Uterus (tissue), 2 donors: ENCODE measurements around the gene EGFL8.

Source experiments
- POLR2A ChIP-seq, 2 donors: fragments of 450-650 bp; IDR thresholded peaks; one replicate each; pipeline ENCODE4 v1.6.1; 2016; ENCODE audit warnings: antibody characterized with exemption in 2 of 2, mild to moderate bottlenecking in 1 of 2, moderate library complexity in 1 of 2
- TF ChIP-seq, protein P1 (sequence below), 4 experiments: fragments of 200-600 bp in 2 of 4; fragments of 450-650 bp in 2 of 4; sonication (generic) in 2 of 4; IDR thresholded peaks; one replicate each; pipeline ENCODE4 v1.5.1; 2016 to 2019; ENCODE audit warnings: antibody characterized with exemption in 4 of 4, mild to moderate bottlenecking in 2 of 4, moderate library complexity in 1 of 4

- TF ChIP-seq, protein P1, sequence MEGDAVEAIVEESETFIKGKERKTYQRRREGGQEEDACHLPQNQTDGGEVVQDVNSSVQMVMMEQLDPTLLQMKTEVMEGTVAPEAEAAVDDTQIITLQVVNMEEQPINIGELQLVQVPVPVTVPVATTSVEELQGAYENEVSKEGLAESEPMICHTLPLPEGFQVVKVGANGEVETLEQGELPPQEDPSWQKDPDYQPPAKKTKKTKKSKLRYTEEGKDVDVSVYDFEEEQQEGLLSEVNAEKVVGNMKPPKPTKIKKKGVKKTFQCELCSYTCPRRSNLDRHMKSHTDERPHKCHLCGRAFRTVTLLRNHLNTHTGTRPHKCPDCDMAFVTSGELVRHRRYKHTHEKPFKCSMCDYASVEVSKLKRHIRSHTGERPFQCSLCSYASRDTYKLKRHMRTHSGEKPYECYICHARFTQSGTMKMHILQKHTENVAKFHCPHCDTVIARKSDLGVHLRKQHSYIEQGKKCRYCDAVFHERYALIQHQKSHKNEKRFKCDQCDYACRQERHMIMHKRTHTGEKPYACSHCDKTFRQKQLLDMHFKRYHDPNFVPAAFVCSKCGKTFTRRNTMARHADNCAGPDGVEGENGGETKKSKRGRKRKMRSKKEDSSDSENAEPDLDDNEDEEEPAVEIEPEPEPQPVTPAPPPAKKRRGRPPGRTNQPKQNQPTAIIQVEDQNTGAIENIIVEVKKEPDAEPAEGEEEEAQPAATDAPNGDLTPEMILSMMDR (IDR thresholded peaks at IDR 0.05), result no peak
- no peak for TF ChIP-seq POLR2A (IDR thresholded peaks at IDR 0.05)
These were observed 52.6 kb downstream of the EGFL8 start for GRCh38 chr6:32216998-32217397.
